Glomerular endothelial cell (primary cell): ENCODE data around the gene FOXJ3. TPM values are rescaled to one million over a fixed set of nuclear protein-coding genes. Genes with fewer than 3 reads are reported as not detected.

Experiments
- DNase-seq: peaks from one replicate; pipeline ENCODE4 v3.0.0-alpha.2; 2011; ENCODE audit warnings: low read depth, low spot score; ENCODE audit errors: extremely low read depth
- total RNA-seq: library from RNA; depleted of rRNA; stranded (reverse); fragments of >200 nt; gene quantifications from 2 replicates; pipeline ENCODE4 v1.2.3, GENCODE V29; 2015

The FOXJ3 gene
- total RNA-seq, 1 donor from 2014 or later, result 36.9 TPM

- DNase-seq, result no peak
These were observed 590 bp downstream of the FOXJ3 start for GRCh38 chr1:42334240-42335049.

GRCh38 chr1:42333662-42334239 is 1.3 kb downstream of the FOXJ3 start:
- DNase-seq, result no peak

DNA sequence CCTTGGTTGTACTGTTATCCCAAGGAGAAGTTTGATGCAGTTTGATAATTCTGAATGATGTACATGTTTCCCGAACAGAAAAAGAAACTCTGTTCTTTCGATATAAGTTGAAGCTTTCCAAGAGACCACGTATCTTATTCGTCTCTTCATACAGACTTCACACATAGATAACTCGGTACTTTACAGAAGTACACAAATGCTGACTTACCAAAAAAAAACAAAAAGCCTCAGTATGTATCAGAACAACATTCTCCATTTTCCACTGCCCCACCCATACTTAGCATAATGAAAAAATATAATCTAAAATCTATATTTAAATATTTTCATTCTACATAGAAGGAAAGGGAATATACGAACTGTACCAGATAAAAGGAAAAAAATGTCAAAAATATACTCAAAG is 2.2 kb downstream of the FOXJ3 start:
- no peak for DNase-seq

GRCh38 chr1:42330215-42330614 is 4.8 kb downstream of the FOXJ3 start:
- DNase-seq, result no peak

GRCh38 chr1:42328916-42329496 is 6.0 kb downstream of the FOXJ3 start:
- no peak for DNase-seq

DNA sequence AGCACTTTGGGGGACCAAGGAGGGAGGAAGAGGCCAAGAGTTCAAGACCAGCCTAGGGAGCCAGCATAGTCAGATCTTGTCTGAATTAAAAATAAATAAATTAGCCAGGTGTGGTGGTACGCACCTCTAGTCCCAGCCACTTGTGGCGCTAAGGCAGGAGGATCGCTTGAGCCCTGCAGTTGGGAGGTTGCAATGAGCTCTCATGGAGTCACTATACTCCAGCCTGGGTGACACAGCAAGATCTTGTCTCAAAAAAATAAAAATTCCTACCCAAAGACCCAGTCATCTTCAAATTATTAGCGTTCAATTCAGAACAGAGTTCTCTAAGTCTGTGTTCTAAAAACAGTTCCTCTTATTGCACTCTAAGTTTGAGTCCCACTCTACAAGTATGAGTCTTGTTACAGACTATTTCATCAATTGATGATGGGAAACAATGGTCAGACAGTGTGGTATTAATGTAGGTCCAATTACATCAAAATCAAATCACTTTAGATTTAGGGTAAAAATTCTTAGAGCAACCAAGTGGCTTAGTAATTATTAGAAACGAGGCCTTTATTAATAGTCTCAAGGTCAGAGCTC is 6.9 kb downstream of the FOXJ3 start:
- no peak for DNase-seq

- DNase-seq, result no peak
These were observed 10.0 kb downstream of the FOXJ3 start for GRCh38 chr1:42325014-42325402.

GRCh38 chr1:42324398-42325013 is 10.5 kb downstream of the FOXJ3 start:
- DNase-seq, result no peak

- no peak for DNase-seq
These were observed 11.5 kb downstream of the FOXJ3 start for GRCh38 chr1:42323551-42323950.

DNA sequence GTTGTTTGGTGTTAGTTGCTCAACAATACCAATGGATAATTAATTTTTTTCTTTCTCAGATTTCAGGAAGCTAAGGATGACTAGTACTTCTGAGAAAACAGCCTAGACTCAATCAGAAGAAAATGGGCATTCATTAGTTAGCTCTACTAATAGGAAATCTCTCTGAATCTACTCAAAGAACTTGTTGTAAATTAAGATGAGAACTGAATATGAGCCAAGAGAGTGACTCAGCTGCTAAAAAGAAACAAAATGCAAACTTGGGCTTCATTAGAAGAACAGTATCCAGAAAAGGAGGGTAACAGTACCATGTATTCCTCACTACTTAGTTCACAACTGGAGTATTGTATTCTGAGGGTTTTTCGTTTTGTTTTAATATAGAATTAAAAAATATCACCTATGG is 12.5 kb downstream of the FOXJ3 start:
- no peak for DNase-seq

- no peak for DNase-seq
These were observed 13.3 kb downstream of the FOXJ3 start for GRCh38 chr1:42321731-42322130.

- DNase-seq, result no peak
These were observed 14.3 kb downstream of the FOXJ3 start for GRCh38 chr1:42320708-42321107.

GRCh38 chr1:42319871-42320484 is 15.1 kb downstream of the FOXJ3 start:
- no peak for DNase-seq

- DNase-seq, result no peak
These were observed 15.7 kb downstream of the FOXJ3 start for GRCh38 chr1:42319128-42319851.

DNA sequence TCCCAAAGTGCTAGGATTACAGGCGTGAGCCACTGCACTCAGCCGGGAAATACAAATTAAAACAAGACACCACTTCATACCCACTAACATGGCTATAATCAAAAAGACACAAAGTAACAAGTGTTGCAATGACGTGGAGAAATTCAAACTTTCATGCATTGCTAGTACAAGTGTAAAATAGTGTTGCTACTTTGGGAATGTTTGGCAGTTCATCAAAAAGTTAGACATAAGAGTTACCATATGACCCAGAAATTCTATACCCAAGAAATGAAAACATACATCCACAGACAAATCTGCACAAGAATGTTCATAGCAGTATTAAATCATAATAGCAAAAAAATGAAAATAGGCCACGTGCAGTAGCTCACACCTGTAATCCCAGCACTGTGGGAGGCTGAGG is 16.4 kb downstream of the FOXJ3 start:
- no peak for DNase-seq

- no peak for DNase-seq
These were observed 17.7 kb downstream of the FOXJ3 start for GRCh38 chr1:42317308-42317707.

- no peak for DNase-seq
These were observed 18.7 kb downstream of the FOXJ3 start for GRCh38 chr1:42316292-42316691.

DNA sequence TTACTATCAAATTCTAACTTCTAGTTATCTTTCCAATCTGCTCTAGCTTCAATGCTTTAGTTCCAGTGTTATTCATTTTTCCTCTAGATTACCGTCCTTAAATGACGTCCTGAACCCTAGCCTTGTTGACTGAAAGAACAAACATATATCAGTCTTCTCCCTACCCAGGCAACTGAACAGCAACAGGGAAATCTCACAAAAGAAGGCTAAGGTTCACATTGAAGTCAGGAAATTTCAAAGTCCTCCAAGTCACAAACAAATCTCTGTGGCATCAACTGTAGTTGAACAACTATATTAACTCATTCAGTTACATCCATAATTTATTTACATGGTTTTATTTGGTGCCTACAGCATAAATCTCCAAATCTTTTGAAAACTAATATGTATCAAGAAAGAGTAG is 19.5 kb downstream of the FOXJ3 start:
- DNase-seq, result no peak

DNA sequence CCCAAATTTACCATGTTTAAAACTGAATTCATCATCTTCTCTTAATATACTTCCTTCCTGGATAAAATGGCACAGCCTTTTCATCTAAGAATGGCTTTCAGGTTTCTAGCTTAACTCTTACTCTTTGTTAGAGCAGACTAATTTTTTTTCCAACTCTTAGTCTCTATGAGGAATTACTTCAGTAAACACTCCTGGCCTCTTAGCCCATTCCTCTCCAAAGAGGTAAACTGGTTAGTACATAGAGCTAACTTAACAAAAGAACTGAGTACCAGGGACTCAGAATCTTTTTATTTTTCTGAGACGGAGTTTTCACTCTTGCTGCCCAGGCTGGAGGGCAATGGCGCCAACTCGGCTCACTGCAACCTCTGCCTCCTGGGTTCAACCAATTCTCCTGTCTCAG is 21.1 kb downstream of the FOXJ3 start:
- DNase-seq, result no peak

DNA sequence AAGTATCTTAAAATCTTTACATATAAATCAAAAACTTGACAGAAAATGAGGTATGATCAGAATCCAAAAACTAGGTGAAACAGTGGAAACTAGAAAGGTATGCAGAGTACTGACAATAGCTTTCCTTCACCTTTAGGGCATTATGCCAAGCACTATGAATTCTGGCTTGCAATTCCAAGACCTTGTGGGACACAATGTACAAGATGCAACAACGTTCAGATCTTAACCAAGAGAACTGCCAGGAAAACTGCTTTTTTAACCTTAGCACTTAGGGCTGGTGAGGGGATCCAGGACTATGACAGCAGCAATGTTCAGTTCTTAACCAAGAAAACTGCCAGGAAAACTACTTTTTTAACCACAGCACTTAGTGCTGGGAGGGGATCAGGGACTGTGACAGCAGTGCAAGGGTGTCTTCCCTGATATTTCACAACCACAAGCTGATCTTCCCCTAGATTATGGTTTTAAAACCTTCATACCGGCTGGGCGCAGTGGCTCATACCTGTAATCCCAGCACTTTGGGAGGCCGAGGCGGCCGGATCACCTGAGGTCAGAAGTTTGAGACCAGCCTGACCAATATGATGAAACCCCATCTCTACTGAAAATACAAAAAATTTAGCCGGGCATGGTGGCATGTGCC is 22.3 kb downstream of the FOXJ3 start:
- no peak for DNase-seq
